Fibroblast of lung (primary cell): ENCODE measurements around the gene HDC. TPM values are rescaled to one million over a fixed set of nuclear protein-coding genes. Genes with fewer than 3 reads are reported as not detected.
A peak's percentile ranks its signal among the peaks of the same experiment; 100 is the strongest.

ENCODE experiments used
- DNase-seq, 2 donors: peaks; one replicate each; pipeline versions ENCODE4 v3.0.0 to v3.0.0-alpha.2; 2010; ENCODE audit warnings: low read depth in 2 of 2
- H2AFZ ChIP-seq: 2 replicates; pipeline ENCODE4 v1.5.1; 2012; ENCODE audit warnings: low read length, control low read depth, inconsistent platforms
- H3K27ac ChIP-seq: 2 replicates; pipeline ENCODE4 v1.5.1; 2011; ENCODE audit warnings: low read length, control low read depth; ENCODE audit not compliant: insufficient read depth
- H3K27me3 ChIP-seq: 2 replicates; pipeline ENCODE4 v1.5.1; 2011; ENCODE audit warnings: mild to moderate bottlenecking, low read length; ENCODE audit not compliant: control insufficient read depth, insufficient read depth
- H3K36me3 ChIP-seq: 2 replicates; pipeline ENCODE4 v1.5.1; 2011; ENCODE audit warnings: low read length; ENCODE audit not compliant: control insufficient read depth, insufficient read depth
- H3K4me1 ChIP-seq: 2 replicates; pipeline ENCODE4 v1.5.1; 2011; ENCODE audit warnings: low read length; ENCODE audit not compliant: control insufficient read depth, insufficient read depth; ENCODE audit errors: extremely low read depth
- H3K4me2 ChIP-seq: 2 replicates; pipeline ENCODE4 v1.5.1; 2011; ENCODE audit warnings: low read length, control low read depth; ENCODE audit not compliant: insufficient read depth; ENCODE audit errors: extremely low read depth
- H3K4me3 ChIP-seq, 4 experiments: fragments of 200-600 bp in 1 of 4; sonication (generic) in 1 of 4; replicated peaks in 1 of 4; 2 replicates each; pipeline ENCODE4 v1.5.1; 2011 to 2016; ENCODE audit warnings: low read length in 4 of 4, low read depth in 3 of 4, mild to moderate bottlenecking in 3 of 4, control low read depth in 2 of 4, inconsistent platforms in 1 of 4, mixed read lengths in 1 of 4; ENCODE audit not compliant: insufficient read depth in 1 of 4; ENCODE audit errors: control extremely low read depth in 1 of 4
- H3K79me2 ChIP-seq: 2 replicates; pipeline ENCODE4 v1.5.1; 2012; ENCODE audit warnings: mild to moderate bottlenecking, low read length, inconsistent platforms; ENCODE audit not compliant: control insufficient read depth, insufficient read depth
- H3K9ac ChIP-seq: 2 replicates; pipeline ENCODE4 v1.5.1; 2011; ENCODE audit warnings: mild to moderate bottlenecking, low read length, control low read depth; ENCODE audit not compliant: insufficient read depth
- H3K9me3 ChIP-seq: 2 replicates; pipeline ENCODE4 v1.5.1; 2012; ENCODE audit warnings: low read depth, low read length; ENCODE audit not compliant: control insufficient read depth, insufficient read depth
- H4K20me1 ChIP-seq: 2 replicates; pipeline ENCODE4 v1.5.1; 2011; ENCODE audit warnings: low read length; ENCODE audit not compliant: control insufficient read depth, insufficient read depth; ENCODE audit errors: extremely low read depth
- CTCF ChIP-seq, 2 donors: IDR thresholded peaks in 1 of 2; conservative IDR thresholded peaks in 1 of 2; 1 replicate in 1 of 2; 2 replicates in 1 of 2; pipeline ENCODE4 v1.5.1; 2011 to 2012; ENCODE audit warnings: low read length in 2 of 2, control low read depth in 1 of 2, inconsistent platforms in 1 of 2, low read depth in 1 of 2, mild to moderate bottlenecking in 1 of 2
- EZH2 ChIP-seq: IDR thresholded peaks from 2 replicates; pipeline ENCODE4 v1.5.1; 2012; ENCODE audit warnings: low read length, control low read depth, mild to moderate bottlenecking; ENCODE audit errors: missing control alignments
- polyA plus RNA-seq, 2 donors: library from polyadenylated mRNA; depleted of rRNA in 1 of 2; stranded (reverse) in 1 of 2; unstranded in 1 of 2; fragments of >200 nt; gene quantifications; 2 replicates each; pipeline ENCODE4 v1.2.1, GENCODE V29; 2011 to 2012; ENCODE audit warnings: missing spikeins in 1 of 2
- total RNA-seq: library from RNA; depleted of rRNA; stranded (reverse); fragments of >200 nt; gene quantifications from 2 replicates; pipeline ENCODE4 v1.2.1, GENCODE V29; 2014

The HDC gene
- total and polyA plus RNA-seq, 2 donors (not counting 1 experiment from before 2014, with no cell fraction given): not detected

- H2AFZ ChIP-seq: no peak overlapping the region
- no peak overlapping the region for H3K27ac ChIP-seq
- H3K79me2 ChIP-seq: no peaks in the 10 kb centered on the region
- no peaks in the 10 kb centered on the region for H3K36me3 ChIP-seq
- TF ChIP-seq EZH2: no peak
- TF ChIP-seq CTCF (conservative IDR thresholded peaks at IDR 0.05 in 1 of 2, IDR thresholded peaks at IDR 0.05 in 1 of 2; ENCODE audit: low read depth in 1 of 2, low read length in 2 of 2): no peak
- no peak overlapping the region for H3K9ac ChIP-seq
- no peaks in the 10 kb centered on the region for H4K20me1 ChIP-seq
- no peak overlapping the region for H3K4me2 ChIP-seq
- peaks cover 10% of the 10 kb centered on the region for H3K27me3 ChIP-seq
- H3K4me1 ChIP-seq: no peaks in the 10 kb centered on the region
- H3K9me3 ChIP-seq: no peaks in the 10 kb centered on the region
- peak in 1 of 2 donors; percentile 23 for DNase-seq
- no peak overlapping the region for H3K4me3 ChIP-seq
Measured at GRCh38 chr15:50251638-50252182, 13.8 kb downstream of the HDC start.

- Histone ChIP-seq H3K27me3 (peaks cover 10% of the 10 kb centered on the region), H3K27ac (no peak overlapping the region), H3K9me3 (no peaks in the 10 kb centered on the region), H2AFZ (no peak overlapping the region), H3K79me2 (no peaks in the 10 kb centered on the region), H3K4me3 (no peak overlapping the region), H4K20me1 (no peaks in the 10 kb centered on the region), H3K9ac (no peak overlapping the region), H3K4me2 (no peak overlapping the region), H3K36me3 (no peaks in the 10 kb centered on the region), H3K4me1 (no peaks in the 10 kb centered on the region)
- DNase-seq: no peak
- TF ChIP-seq EZH2 (no peak), CTCF (conservative IDR thresholded peaks at IDR 0.05 in 1 of 2, IDR thresholded peaks at IDR 0.05 in 1 of 2; ENCODE audit: low read depth in 1 of 2, low read length in 2 of 2) (no peak)
Measured at GRCh38 chr15:50250760-50251394, 14.6 kb downstream of the HDC start.

- TF ChIP-seq EZH2 (no peak), CTCF (conservative IDR thresholded peaks at IDR 0.05 in 1 of 2, IDR thresholded peaks at IDR 0.05 in 1 of 2; ENCODE audit: low read depth in 1 of 2, low read length in 2 of 2) (no peak)
- no peak overlapping the region for H3K4me3 ChIP-seq
- H3K9ac ChIP-seq: no peak overlapping the region
- H3K27ac ChIP-seq: no peak overlapping the region
- no peaks in the 10 kb centered on the region for H4K20me1 ChIP-seq
- no peak overlapping the region for H3K4me2 ChIP-seq
- H3K36me3 ChIP-seq: no peaks in the 10 kb centered on the region
- H3K9me3 ChIP-seq: no peaks in the 10 kb centered on the region
- no peaks in the 10 kb centered on the region for H3K4me1 ChIP-seq
- peaks cover 7% of the 10 kb centered on the region for H3K27me3 ChIP-seq
- no peak for DNase-seq
- no peaks in the 10 kb centered on the region for H3K79me2 ChIP-seq
- H2AFZ ChIP-seq: no peak overlapping the region
Measured at GRCh38 chr15:50249704-50250103, 15.8 kb downstream of the HDC start.
